GM18909 (cell line): ENCODE measurements around the gene SH2D6.
A peak's percentile ranks its signal among the peaks of the same experiment; 100 is the strongest.
"Not testable (repeated sequence)": the region's sequence is repeated elsewhere in the genome, so short reads cannot be mapped to it uniquely, and the experiment has no call there.

Experiments
- ATAC-seq: cut with Tn5 transposase; IDR thresholded peaks from one replicate; pipeline ENCODE4 v1.9.1; 2021; ENCODE audit warnings: mild to moderate bottlenecking; ENCODE audit not compliant: unreplicated experiment, poor library complexity

SH2D6 gene

DNA sequence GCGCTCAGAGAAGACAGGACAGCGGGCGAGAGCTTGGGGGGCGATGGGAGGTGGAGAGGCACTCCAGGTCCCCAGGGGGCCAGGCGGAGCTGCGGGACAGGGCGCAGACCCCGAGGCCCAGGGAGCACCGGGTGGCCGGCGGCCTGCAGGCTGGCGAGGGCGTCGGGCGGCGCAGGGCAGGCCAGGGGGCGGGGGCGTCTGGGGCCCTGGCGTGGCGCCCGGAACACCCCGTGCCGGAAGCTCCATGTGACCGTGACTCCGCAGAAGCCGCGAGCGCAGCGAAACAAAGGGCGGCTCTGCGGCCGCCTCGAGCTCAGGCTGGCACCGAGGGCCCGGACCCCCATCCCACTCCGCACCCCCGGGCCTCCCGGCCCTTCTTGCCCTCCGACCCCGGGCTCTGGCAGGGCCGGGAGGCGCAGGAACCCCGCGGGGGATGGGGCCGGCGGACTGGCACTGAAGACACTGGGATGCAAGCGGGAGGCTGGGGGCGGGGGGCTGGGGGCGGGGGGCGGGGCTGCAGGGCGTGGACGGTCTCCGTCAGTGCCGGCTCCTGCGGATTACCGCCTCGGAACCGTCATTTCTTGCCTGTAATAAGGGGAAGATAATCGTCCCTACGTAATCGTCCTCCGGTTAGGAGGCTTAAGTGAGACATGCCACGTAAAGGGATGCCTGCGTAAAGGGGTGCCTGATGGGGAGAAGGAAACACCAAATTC lies 19.1 kb downstream of the SH2D6 start:
- ATAC-seq: peak; percentile 85

GRCh38 chr2:85438201-85439024 lies 19.9 kb downstream of the SH2D6 start:
- peak; percentile 5 for ATAC-seq

DNA sequence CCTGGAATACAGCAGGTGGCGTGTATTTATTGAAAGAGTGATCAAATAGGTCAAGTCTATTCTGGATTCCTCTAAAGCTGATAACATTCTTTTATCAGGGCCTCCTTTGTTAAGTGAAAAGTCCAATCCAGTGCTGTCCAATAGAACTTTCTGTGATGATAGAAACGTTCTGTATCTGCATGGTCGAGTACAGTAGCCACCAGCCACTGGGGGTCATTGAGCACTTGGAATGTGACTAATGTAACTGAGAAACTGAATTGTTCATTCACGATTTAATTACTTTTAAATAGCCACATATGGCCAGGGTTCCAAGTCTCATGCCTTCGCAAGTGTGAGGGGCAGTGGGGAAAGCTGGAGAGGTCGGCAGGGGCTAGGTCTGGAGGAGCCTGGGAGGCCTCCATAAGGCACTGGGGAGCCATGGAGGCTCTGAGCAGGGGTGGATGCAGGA lies 20.5 kb downstream of the SH2D6 start:
- no peak for ATAC-seq

DNA sequence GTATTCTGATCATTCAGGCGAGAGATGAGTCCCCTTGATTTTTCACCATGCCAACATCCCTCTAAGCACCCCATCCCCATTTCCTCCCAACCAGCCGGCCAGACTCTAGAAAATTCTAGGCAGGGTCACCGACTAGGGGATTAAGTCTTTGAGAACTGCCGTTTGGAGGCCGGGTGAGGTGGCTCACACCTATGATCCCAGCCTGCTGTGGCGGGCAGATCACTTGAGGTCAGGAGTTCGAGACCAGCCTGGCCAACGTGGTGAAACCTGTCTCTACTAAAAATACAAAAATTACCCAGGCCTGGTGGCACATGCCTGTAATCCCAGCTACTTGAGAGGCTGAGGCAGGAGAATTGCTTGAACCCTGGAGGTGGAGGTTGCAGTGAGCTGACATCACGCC lies 21.1 kb downstream of the SH2D6 start:
- not testable (repeated sequence) for ATAC-seq

DNA sequence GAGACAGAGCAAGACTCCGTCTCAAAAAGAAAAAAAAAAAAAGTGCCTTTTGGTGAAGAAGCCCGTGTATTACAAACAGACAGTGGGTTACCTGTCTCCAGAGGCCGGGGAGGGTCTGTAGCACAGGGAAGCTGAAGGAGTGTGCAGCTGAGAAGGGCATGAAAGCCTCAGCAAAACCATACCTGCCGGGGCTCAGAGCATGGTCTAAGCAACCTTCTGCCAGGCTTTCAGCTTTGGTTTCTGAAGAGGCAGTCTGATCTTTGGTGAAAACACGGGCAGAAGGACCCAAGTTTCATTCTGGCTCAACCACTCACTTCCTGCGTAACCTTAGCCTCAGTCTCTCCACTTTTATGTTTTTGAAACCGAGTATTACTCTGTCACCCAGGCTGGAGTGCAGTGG lies 21.5 kb downstream of the SH2D6 start:
- no peak for ATAC-seq

GRCh38 chr2:85440729-85441128 lies 22.2 kb downstream of the SH2D6 start:
- ATAC-seq: no peak

DNA sequence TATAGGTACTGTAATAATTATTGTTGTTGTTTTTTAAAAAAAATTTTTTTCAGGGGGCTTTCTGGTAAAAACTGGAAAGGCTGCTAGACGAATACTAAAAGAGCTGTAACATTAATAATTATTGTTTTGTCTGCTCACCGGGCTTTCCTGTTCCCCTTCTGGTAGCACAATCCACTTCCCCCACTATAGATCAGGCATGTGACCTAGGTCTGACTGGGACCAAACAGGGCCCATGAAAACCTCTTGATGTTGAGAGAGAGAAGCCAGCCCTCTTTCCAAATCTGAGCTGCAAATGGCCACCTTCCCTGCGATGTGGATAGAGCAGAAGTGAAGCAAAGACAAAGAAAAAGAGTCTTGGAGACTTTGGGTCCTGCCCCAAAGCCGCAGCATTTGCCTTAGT lies 23.4 kb downstream of the SH2D6 start:
- no peak for ATAC-seq

- ATAC-seq: no peak
Measured at GRCh38 chr2:85444629-85445172, 26.2 kb downstream of the SH2D6 start.

- no peak for ATAC-seq
Measured at GRCh38 chr2:85445316-85446295, 27.1 kb downstream of the SH2D6 start.

DNA sequence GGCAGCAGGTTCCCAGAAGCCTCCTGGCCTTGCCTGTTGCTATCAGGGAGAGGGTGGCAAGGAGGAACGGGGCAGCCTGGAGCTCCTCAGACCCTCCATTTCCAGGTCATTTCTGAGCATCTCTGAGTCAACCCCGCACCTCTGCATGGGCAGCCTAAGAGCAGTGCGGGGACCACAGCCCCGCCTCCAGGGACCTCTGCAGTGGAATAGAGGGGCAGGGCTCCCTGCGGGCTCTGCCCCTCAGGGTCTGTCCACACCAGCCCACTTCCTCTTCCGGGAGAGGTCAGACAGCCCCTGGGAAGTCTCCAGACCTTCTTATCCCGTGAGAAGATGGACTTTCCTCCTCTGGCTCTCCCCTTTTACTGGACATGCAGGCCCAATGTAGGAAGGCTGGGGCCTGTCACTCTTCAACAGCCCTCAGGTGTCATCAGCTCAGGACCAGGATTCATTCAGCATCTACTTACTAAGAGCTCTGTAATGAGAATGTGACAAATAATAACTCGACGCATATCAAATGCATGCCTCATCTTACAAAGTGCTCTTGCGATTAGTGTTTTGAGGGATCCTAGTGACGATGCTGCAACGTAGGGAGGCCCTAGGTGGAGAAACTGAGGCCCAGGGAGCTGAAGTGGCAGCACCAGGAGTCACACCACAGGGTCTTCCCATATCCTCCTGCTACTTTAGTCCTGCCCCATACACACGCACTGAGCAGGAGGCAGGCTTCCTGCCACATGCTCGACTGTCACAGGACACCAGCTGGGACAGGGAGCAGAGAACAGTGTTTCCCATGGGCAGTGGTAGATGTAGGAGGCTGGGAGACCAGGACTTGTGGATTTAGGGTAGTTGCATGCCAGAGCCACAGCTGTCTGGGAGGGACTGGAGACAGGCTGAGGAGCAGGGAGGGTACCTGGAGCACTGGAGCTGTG lies 28.0 kb downstream of the SH2D6 start:
- no peak for ATAC-seq

- ATAC-seq: no peak
Measured at GRCh38 chr2:85447222-85447585, 28.7 kb downstream of the SH2D6 start.

- ATAC-seq: no peak
Measured at GRCh38 chr2:85448461-85449213, 30.1 kb downstream of the SH2D6 start.

GRCh38 chr2:85449214-85449588 lies 30.7 kb downstream of the SH2D6 start:
- ATAC-seq: no peak

GRCh38 chr2:85452237-85452636 lies 33.7 kb downstream of the SH2D6 start:
- ATAC-seq: no peak

- no peak for ATAC-seq
Measured at GRCh38 chr2:85453571-85453970, 35.1 kb downstream of the SH2D6 start.

DNA sequence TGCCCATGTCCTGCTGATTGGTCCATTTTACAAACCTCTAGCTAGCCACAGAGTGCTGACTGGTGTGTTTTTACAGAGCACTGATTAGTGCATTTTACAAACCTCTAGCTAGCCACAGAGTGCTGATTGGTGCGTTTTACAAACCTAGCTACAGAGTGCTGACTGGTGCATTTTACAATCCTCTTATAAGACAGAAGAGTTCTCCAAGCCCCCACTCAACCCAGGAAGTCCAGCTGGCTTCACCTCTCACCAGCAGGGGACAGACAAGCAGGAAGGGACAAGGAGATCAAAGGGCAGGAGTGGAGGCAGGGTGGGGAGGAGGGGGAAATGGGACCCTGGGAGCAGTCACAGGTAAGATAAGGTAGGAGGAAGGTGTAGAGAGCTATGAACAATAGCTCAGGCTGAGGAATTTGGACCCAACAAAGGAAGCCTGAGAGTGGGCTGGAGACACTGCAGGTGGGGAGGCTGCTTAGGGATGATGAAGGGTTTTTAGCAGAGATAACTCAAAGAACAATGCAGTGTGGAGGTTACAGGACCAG lies 37.1 kb downstream of the SH2D6 start:
- no peak for ATAC-seq

DNA sequence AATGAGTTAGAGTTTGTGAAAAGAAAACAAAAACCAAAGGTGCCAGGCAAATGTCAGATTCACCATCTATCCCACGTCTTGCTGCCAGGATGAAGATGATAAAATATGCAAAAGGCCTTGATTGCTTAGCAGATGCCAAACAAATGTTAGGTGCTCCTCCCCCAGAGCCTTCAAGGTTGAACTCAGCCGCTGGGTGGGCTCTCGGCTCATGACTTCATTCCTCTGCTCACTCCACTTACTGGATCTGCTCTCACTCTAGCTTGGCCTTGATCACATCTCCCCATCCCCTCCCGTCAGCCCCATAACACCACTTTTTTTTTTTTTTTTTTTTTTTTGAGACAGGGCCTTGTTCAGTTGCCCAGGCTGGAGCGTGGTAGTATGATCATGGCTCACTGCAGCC lies 38.5 kb downstream of the SH2D6 start:
- ATAC-seq: no peak

GRCh38 chr2:85457877-85458316 lies 39.4 kb downstream of the SH2D6 start:
- no peak for ATAC-seq
